Neuron (in vitro differentiated cells): ENCODE data around the gene CCSER1.
"Not testable (repeated sequence)": the region's sequence is repeated elsewhere in the genome, so short reads cannot be mapped to it uniquely, and the experiment has no call there.

Experiments
- H2AFZ ChIP-seq: one replicate; pipeline ENCODE4 v1.6.1; 2013; ENCODE audit warnings: low read depth, mild to moderate bottlenecking, inconsistent platforms, low read length, moderate library complexity
- H3K27me3 ChIP-seq: one replicate; pipeline ENCODE4 v1.6.1; 2013; ENCODE audit warnings: low read length; ENCODE audit not compliant: insufficient read depth
- H3K36me3 ChIP-seq: one replicate; pipeline ENCODE4 v1.6.1; 2013; ENCODE audit warnings: low read length; ENCODE audit not compliant: insufficient read depth
- H3K4me1 ChIP-seq: one replicate; pipeline ENCODE4 v1.6.1; 2013; ENCODE audit warnings: low read length; ENCODE audit not compliant: insufficient read depth
- H3K4me3 ChIP-seq: 2 replicates; pipeline ENCODE4 v1.5.1; 2013; ENCODE audit warnings: mild to moderate bottlenecking, low read length, moderate library complexity
- H3K9me3 ChIP-seq: one replicate; pipeline ENCODE4 v1.6.1; 2013; ENCODE audit warnings: low read length

CCSER1 gene

DNA sequence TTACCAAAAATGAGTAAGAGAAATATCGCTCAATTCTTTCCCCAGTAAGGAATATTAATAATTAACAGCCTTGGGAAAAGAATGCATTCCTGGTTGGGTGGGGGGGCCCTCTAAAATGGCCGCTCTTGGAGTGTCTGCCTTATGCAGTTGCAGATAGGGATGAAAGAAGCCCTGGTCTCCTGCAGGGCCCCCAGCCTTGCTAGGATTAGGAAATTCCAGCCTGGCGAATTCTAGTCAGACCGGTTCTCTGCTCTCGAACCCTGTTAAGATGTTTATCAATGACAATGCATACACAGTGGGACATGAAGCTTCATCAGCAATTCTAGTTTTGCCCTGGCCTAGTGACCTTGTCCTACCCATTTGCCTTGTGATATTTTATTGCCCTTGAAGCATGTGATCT, 1128.8 kb downstream of the CCSER1 start:
- Histone ChIP-seq H2AFZ (no peak overlapping the region), H3K27me3 (no peaks in the 10 kb centered on the region), H3K4me3 (no peak overlapping the region)

DNA sequence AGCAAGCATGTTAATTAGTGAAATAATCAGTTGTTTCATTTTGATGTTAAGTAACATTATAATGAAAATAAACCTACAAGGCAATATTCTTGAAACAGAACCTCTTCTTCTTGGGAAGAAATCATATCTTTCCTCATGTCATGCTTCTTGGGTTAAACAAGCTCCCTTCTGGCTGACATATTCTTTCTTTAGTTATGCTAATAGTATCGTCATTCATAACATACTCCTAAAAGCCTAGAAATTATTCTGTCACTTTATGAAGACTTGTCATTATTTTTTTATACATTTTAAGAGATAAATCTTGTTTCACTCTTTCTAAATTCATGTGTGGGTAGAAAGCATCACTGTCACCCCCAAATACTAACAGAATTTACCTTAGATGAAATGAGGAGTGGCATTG, 1129.6 kb downstream of the CCSER1 start:
- no peak overlapping the region for H3K4me3 ChIP-seq
- no peaks in the 10 kb centered on the region for H3K36me3 ChIP-seq
- no peaks in the 10 kb centered on the region for H3K9me3 ChIP-seq

More for the DNA sequence above, 1128.8 kb downstream of the CCSER1 start:
- Histone ChIP-seq H3K9me3 (no peaks in the 10 kb centered on the region), H3K36me3 (no peaks in the 10 kb centered on the region), H3K4me1 (no peaks in the 10 kb centered on the region)

DNA sequence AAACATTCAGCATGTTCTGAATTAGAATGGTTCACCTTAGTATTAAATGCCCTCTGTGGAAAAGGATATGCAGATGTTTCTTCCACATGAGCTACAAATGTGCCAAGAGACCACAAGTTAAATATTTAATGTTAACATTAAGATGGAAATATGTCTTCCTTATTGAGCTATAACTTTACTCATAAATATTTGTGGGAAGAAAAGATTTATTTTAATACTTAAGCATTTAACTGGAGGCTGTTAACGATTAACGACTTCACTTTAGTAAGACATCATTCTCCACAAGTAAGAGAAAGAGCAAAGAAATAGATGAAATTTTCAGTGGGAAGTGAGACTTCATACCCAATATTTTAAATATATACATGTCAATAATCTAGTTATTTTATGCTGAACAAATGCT, 1130.5 kb downstream of the CCSER1 start:
- Histone ChIP-seq H3K36me3 (no peaks in the 10 kb centered on the region), H3K9me3 (no peaks in the 10 kb centered on the region), H3K4me1 (no peaks in the 10 kb centered on the region), H3K27me3 (no peaks in the 10 kb centered on the region), H2AFZ (no peak overlapping the region), H3K4me3 (no peak overlapping the region)

More for the DNA sequence above, 1129.6 kb downstream of the CCSER1 start:
- H3K4me1 ChIP-seq: no peaks in the 10 kb centered on the region
- H3K27me3 ChIP-seq: no peaks in the 10 kb centered on the region
- no peak overlapping the region for H2AFZ ChIP-seq

DNA sequence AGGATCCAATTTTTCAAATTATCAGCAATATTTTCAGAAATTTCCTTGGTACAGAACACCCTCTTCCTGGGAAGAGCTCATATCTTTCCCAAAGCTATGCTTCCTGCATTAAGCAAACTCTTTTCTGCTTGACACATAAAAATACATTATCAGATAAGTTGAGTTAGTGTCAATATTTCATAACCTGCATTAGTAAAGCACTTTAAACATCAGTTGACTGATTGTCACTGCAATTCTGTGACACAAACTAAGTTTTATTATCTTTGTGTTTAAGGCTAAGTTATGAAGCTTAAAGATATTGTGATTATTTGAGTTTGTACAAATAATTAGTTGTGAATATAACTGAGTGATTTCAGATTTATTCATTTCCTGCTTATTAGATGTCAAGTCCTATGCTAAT, 1131.1 kb downstream of the CCSER1 start:
- Histone ChIP-seq H3K4me1 (no peaks in the 10 kb centered on the region), H3K4me3 (no peak overlapping the region), H3K27me3 (no peaks in the 10 kb centered on the region), H3K9me3 (no peaks in the 10 kb centered on the region), H2AFZ (no peak overlapping the region), H3K36me3 (no peaks in the 10 kb centered on the region)

DNA sequence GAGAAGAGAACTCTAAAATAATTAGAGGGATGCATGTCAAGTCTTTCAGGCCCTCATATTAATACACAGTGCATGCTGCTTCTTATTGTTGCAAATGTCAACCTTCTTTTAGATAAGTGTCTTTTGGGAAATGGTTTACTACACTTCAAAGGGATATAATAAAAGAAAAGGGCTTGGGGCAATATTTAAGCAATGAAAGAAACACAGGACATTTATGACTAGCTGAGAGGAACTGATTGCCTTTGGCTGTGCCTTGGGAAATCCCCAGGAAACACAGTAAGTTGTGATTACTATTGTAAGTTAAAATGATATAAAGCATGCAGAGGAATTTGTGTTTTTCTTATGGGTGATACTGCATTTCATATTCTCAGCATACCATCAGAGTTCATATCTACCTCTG, 1140.3 kb downstream of the CCSER1 start:
- Histone ChIP-seq H3K36me3 (no peaks in the 10 kb centered on the region), H3K9me3 (no peaks in the 10 kb centered on the region), H3K27me3 (no peaks in the 10 kb centered on the region), H3K4me3 (no peak overlapping the region), H2AFZ (no peak overlapping the region), H3K4me1 (no peaks in the 10 kb centered on the region)

DNA sequence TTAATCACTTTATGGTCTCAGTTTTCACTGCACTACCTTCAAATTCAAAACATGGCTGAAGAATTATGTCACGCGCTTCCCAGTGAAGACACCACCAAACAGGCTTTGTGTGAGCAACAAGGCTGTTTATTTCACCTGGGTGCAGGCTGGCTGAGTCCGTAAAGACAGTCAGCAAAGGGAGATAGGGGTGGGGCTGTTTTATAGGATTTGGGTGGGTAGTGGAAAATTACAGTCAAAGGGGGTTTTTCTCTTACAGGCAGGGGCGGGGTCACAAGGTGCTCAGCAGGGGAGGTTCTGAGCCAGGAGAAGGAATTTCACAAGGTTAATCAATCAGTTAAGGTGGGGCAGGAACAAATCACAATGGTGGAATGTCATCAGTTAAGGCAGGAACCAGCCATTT, 1141.3 kb downstream of the CCSER1 start:
- not testable (repeated sequence) for H2AFZ ChIP-seq, H3K27me3 ChIP-seq, H3K36me3 ChIP-seq, H3K4me1 ChIP-seq, H3K4me3 ChIP-seq, H3K9me3 ChIP-seq

DNA sequence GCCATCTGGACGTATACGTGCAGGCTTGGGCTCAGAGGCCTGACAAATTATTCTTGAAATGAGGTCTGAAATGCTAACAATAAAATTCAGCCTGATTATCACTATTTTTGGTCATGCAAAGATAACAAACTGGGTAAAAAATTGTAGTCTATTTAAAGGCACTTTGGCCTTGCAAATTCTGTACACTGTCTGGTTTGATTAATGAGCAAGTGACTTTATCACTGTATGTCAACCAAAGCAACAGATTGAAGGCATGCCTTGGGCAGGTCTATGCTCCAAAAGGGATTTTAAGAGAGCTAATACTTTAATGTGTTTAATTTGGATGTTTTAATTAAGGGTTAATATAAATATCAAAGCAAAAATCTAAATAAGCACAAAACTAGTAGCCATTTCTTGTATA, 1141.7 kb downstream of the CCSER1 start:
- H3K36me3 ChIP-seq: no peaks in the 10 kb centered on the region
- H3K4me1 ChIP-seq: no peaks in the 10 kb centered on the region
- H2AFZ ChIP-seq: no peak overlapping the region
- no peak overlapping the region for H3K4me3 ChIP-seq
- no peaks in the 10 kb centered on the region for H3K27me3 ChIP-seq
- no peaks in the 10 kb centered on the region for H3K9me3 ChIP-seq

DNA sequence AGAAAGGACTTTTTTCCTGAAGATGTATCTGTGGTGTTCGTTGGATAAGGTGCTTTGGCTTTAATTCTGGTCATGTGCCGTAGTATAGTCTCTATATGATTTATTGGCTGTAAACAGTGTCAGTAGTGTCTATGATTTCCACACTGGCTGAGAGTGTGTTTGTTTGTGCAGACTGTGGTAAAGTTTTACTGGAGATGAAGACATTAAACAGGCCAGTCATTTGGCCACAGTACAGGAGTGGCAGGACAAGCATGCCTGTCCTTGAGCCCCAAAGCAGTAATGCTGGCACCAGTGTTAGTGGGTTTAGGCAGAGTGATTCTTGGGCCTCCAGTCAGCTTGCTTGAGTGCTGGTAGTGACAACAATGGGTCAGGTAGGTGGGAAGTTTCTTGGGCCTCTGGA, 1152.7 kb downstream of the CCSER1 start:
- no peaks in the 10 kb centered on the region for H3K27me3 ChIP-seq
- H3K9me3 ChIP-seq: no peaks in the 10 kb centered on the region
- no peak overlapping the region for H2AFZ ChIP-seq
- no peaks in the 10 kb centered on the region for H3K36me3 ChIP-seq
- no peak overlapping the region for H3K4me3 ChIP-seq
- H3K4me1 ChIP-seq: no peaks in the 10 kb centered on the region

DNA sequence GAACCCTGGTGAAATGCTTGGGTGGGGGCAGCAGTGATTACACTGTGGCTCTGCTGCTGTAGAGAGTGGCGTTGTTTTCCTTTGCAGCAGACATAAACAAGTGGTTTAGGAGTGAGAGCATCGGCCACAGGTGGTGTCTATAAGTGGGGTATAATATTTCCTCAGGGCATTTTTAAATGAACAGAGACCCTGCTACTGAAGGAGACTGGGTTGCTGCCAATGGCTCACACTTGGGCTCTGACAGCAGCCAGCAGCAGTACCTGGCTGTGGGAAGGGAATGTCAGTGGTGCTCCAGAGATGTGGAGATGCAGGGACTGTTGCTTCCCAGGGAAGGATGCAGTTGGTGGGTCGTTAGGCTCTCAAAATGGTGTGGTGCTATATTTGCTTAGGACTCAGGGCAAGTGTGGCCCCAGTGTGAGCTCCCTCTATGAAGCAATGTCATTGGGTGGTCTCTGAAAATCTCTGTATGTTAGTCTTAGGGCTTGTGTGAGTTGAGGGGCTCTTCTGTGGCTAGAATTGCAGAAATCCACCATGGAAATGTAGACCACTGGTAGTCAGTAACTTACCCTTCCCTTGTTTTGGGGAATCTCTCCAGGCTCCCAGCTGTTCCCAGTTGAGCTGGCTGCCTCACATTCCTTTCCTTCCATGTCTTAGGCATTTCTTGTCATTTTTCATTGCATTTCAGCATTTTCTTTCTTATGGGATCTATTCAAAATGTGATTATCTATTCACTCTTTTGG, 1153.5 kb downstream of the CCSER1 start:
- no peaks in the 10 kb centered on the region for H3K4me1 ChIP-seq

DNA sequence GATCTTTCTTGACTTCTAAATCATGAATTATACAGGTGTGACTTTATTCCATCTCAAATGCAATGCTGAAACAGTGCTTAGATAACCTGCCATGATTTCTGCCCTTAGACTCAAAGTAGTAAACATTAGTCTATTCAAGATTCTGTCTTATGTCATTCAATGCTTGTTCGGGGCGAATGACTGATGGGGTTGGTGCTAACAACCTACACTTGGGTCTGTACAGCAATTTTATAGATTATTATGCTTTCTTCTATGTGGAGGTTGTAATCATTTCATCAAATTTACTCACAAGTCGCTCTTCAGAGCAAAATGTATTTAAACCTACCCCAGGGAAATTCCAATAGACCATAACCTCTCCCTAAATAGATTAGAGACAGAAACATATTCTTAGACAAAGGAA, 1155.0 kb downstream of the CCSER1 start:
- H3K4me3 ChIP-seq: no peak overlapping the region
- no peaks in the 10 kb centered on the region for H3K27me3 ChIP-seq
- H3K36me3 ChIP-seq: no peaks in the 10 kb centered on the region
- no peak overlapping the region for H2AFZ ChIP-seq
- H3K9me3 ChIP-seq: no peaks in the 10 kb centered on the region
- no peaks in the 10 kb centered on the region for H3K4me1 ChIP-seq

More for the DNA sequence above, 1153.5 kb downstream of the CCSER1 start:
- Histone ChIP-seq H3K27me3 (no peaks in the 10 kb centered on the region), H2AFZ (no peak overlapping the region), H3K9me3 (no peaks in the 10 kb centered on the region), H3K4me3 (no peak overlapping the region), H3K36me3 (no peaks in the 10 kb centered on the region)

DNA sequence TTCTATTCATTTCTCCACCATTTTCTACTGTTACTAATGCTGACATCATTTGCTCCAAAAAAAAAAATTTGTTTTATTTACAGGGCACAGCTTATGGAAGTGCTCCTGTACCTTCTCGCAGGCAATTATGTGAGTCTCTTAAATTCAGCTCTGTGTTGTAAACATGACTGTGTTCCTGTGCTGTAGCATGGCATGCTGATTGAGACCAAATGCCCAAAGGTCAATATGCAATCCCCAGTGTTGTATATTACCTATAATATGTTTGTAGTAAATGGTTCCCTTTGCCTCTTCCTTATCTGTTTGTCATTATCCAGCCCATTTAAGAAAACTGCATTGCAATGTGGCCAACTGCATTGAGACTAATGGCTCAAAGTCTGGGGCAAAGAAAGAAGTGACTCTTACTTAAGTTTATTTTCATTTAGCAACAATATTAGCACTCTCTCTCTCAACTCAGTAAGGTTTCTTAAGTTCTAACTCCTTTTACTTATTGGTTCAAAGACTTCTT, 1156.6 kb downstream of the CCSER1 start:
- H3K4me3 ChIP-seq: no peak overlapping the region
- no peaks in the 10 kb centered on the region for H3K27me3 ChIP-seq
- H2AFZ ChIP-seq: no peak overlapping the region
- no peaks in the 10 kb centered on the region for H3K4me1 ChIP-seq
- no peaks in the 10 kb centered on the region for H3K36me3 ChIP-seq
- no peaks in the 10 kb centered on the region for H3K9me3 ChIP-seq

DNA sequence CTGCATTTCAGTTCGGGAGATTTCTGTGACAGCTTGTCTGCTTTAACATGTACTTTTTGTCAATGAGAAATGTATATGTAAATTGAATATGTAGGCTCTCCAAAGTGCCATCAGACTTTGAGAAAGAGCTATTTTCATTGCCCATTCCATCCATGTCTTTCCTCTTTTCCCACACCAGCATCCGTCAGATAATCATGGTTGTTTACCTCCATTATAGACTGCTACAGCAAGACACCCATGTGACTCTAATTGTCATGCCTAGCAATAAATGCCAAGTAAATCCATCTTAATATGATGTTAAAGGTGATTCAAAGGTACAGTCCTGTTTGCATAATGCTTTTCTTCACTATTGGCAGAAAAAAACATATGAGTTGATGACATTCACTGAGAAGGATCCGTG, 1157.3 kb downstream of the CCSER1 start:
- no peaks in the 10 kb centered on the region for H3K9me3 ChIP-seq
- H2AFZ ChIP-seq: no peak overlapping the region
- H3K4me1 ChIP-seq: no peaks in the 10 kb centered on the region
- H3K36me3 ChIP-seq: no peaks in the 10 kb centered on the region
- no peaks in the 10 kb centered on the region for H3K27me3 ChIP-seq
- H3K4me3 ChIP-seq: no peak overlapping the region

DNA sequence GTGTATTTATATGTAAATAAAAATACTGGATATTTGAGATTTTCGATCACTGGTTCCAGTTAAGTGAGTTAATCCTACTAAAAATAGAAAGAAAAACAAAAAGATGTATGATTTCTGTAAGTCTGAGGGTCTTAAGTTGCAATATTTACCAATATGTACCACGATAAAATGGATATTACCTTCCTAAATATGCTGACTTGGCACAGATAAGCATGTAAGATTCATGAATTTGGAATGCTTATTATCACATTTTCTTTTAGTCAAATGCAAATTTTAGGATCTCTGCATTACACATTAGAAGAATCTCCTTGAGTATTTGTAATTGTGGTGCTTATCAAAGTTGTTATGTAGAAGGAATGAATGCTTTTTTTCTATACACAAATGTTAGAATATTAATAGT, 1158.3 kb downstream of the CCSER1 start:
- Histone ChIP-seq H3K4me1 (no peaks in the 10 kb centered on the region), H2AFZ (no peak overlapping the region), H3K27me3 (no peaks in the 10 kb centered on the region), H3K4me3 (no peak overlapping the region), H3K36me3 (no peaks in the 10 kb centered on the region), H3K9me3 (no peaks in the 10 kb centered on the region)
